Activated CD4-positive, alpha-beta T cell treated with anti-CD3 and anti-CD28 coated beads, Interleukin-2, amount 10 ng/mL, durations not matched to agents 7 days and 5 days (primary cell): Measurements from ENCODE around the gene TACR2. TPM values are rescaled to one million over a fixed set of nuclear protein-coding genes. Genes with fewer than 3 reads are reported as not detected.
A peak's percentile ranks its signal among the peaks of the same experiment; 100 is the strongest.

Experiments
- CTCF ChIA-PET: fragments of 350-600 bp; sonication (Branson Sonifier 250); formaldehyde crosslinking; loops from one replicate; lab custom pipeline; 2021; ENCODE audit warnings: antibody characterized with exemption; lab: Charles Lee
- POLR2A ChIA-PET: fragments of 350-600 bp; sonication (Branson Sonifier 250); formaldehyde crosslinking; loops from one replicate; lab custom pipeline; 2021; ENCODE audit warnings: antibody characterized with exemption; lab: Charles Lee
- DNase-seq: peaks from one replicate; pipeline ENCODE4 v3.0.0-alpha.2; 2020
- H3K27ac Mint-ChIP-seq: one replicate; pipeline ENCODE4 v1.8.0; 2021; ENCODE audit warnings: mild to moderate bottlenecking, moderate library complexity, mixed read lengths
- H3K27me3 Mint-ChIP-seq: one replicate; pipeline ENCODE4 v1.8.0; 2021; ENCODE audit warnings: mixed read lengths
- H3K36me3 Mint-ChIP-seq: one replicate; pipeline ENCODE4 v1.8.0; 2021; ENCODE audit warnings: low read depth, mixed read lengths
- H3K4me1 Mint-ChIP-seq: one replicate; pipeline ENCODE4 v1.8.0; 2021; ENCODE audit warnings: mixed read lengths
- H3K4me3 Mint-ChIP-seq: one replicate; pipeline ENCODE4 v1.8.0; 2021; ENCODE audit warnings: mild to moderate bottlenecking, moderate library complexity, mixed read lengths
- H3K9me3 Mint-ChIP-seq: one replicate; pipeline ENCODE4 v1.8.0; 2021; ENCODE audit warnings: mixed read lengths
- total RNA-seq, 2 experiments: library from RNA; stranded (reverse); gene quantifications; one replicate each; pipeline ENCODE4 v1.2.3, GENCODE V29; 2021

TACR2 gene
- total RNA-seq, 2 experiments from 2014 or later = not detected

- POLR2A ChIA-PET = no interaction called here
- no peak overlapping the region for H3K27ac Mint-ChIP-seq
Observed at GRCh38 chr10:69372126-69372980, 44.4 kb downstream of the TACR2 start.

DNA sequence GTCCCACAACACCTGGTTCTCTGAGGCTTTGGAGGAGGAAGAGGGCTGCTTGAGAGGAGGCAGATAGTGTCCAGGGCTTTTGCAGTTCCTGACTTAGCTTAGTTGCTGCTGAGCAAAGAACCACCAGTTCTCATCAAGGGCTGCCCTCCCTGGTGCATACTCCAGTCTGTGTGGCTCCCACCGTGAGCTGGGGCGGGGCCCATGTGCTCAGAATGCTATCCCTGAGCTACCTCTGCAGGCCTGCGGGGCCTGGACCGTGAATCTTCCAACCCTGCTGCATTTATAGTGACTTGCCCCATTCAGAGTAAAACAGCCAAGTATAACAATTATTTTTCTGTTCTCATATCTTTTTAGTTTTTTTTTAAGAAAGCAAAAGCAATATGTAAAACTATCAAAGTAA is 49.2 kb downstream of the TACR2 start:
- POLR2A ChIA-PET = no interaction called here
- CTCF ChIA-PET = interaction anchor here (0.9 to 1.2 kb wide), 2 partner anchors 9 to 12 kb away, joined by 3 read pairs; no protein-coding TSS in a partner anchor
- no peak for DNase-seq
- Mint-ChIP-seq H3K4me1 (peaks cover 34% of the 10 kb centered on the region), H3K27me3 (no peaks in the 10 kb centered on the region), H3K36me3 (peaks cover 68% of the 10 kb centered on the region), H3K27ac (peak overlapping the region; percentile 27), H3K4me3 (no peak overlapping the region), H3K9me3 (no peaks in the 10 kb centered on the region)

More at GRCh38 chr10:69372126-69372980, 44.4 kb downstream of the TACR2 start:
- Mint-ChIP-seq H3K36me3 (peaks cover 45% of the 10 kb centered on the region), H3K4me1 (peaks cover 11% of the 10 kb centered on the region), H3K27me3 (no peaks in the 10 kb centered on the region), H3K9me3 (no peaks in the 10 kb centered on the region), H3K4me3 (no peak overlapping the region)
- no peak for DNase-seq
- CTCF ChIA-PET = interaction anchor here (1.2 kb wide), 1 partner anchor 11 kb away, joined by 3 read pairs; no protein-coding TSS in a partner anchor

DNA sequence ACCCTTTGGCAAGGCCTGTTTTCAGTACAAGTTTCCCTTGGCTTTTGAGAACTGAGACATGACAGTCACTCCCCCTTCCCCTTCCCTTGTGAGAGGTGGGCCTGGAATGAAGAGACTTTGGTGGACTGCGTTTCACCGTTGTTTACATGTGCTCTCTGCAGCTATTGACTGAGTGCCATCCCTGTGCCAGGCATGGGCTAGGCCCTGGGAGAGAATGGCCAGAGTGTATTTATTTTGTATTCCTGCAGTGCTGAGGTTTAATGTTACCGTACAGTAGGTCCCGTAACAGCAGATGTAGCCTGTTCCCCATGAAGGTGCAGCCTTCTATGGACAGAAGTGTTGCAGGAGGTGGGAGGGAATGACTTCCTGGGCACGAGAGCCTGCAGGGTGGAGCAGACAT is 50.0 kb downstream of the TACR2 start:
- H3K36me3 Mint-ChIP-seq = peaks cover 68% of the 10 kb centered on the region

DNA sequence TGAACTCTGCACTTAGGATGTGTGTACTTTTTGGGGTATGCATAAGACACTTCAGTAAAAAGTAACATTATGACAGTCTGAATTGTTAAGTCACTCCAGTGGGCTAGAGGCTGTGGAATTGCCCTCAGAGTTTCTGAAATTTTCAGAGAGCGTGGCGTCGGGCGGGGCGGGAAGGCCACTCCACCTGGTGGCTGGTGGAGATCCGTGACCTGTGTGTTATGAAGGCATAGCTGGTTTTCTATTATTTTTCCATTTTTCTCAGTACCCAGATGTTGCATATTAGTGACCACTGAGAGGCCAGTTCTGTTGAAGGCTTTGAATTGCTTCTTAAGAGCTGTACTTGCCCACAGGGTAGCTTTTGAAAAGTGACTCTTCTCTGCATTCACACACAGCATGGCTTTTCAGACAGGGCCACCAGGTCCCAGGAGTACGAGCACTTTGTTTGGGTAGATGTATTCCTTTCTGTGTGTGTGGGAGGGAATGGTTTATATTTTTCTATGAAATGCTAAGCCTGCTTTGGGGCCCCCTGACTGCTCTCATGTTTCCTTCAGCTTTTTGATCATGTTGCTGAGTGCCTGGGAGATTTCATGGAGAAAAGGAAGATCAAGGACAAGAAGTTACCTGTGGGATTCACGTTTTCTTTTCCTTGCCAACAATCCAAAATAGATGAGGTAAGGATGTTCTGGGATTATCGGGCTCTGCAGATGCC is 52.3 kb downstream of the TACR2 start:
- no peaks in the 10 kb centered on the region for H3K27me3 Mint-ChIP-seq
- CTCF ChIA-PET = interaction anchor here (0.6 to 1.4 kb wide), 3 partner anchors 29 to 44 kb away, joined by 3 to 4 read pairs (median 4); no protein-coding TSS in a partner anchor
- POLR2A ChIA-PET = no interaction called here
- peak overlapping the region; percentile 52 for H3K27ac Mint-ChIP-seq
- peaks cover 67% of the 10 kb centered on the region for H3K36me3 Mint-ChIP-seq
- no peaks in the 10 kb centered on the region for H3K9me3 Mint-ChIP-seq
- H3K4me1 Mint-ChIP-seq = peaks cover 58% of the 10 kb centered on the region
- DNase-seq = no peak
- no peak overlapping the region for H3K4me3 Mint-ChIP-seq

More for the DNA sequence above, 50.0 kb downstream of the TACR2 start:
- DNase-seq = no peak
- ChIA-PET POLR2A (no interaction called here), CTCF (no interaction called here)
- H3K4me1 Mint-ChIP-seq = peaks cover 37% of the 10 kb centered on the region
- H3K9me3 Mint-ChIP-seq = no peaks in the 10 kb centered on the region
- peak overlapping the region; percentile 42 for H3K27ac Mint-ChIP-seq
- no peaks in the 10 kb centered on the region for H3K27me3 Mint-ChIP-seq
- H3K4me3 Mint-ChIP-seq = no peak overlapping the region

DNA sequence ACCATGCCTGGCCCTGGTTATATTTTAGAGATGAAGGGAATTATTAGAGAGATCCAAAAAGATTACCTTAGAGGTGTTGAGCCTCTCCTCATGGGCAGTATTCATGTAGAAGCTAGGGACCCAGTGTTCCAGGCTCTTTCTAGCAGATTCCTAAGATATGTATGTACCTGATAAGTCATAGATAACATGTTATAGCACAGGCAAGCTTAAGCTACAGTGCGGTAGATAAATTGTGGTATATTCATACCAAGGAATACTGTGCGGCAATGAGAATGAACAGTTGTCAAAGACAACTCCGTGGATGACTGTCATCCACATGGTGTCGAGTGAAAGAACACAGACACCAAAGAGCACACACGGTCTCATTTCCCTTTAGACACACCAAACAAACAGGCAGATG is 53.1 kb downstream of the TACR2 start:
- Mint-ChIP-seq H3K36me3 (peaks cover 62% of the 10 kb centered on the region), H3K4me3 (no peak overlapping the region), H3K27me3 (no peaks in the 10 kb centered on the region), H3K4me1 (peaks cover 65% of the 10 kb centered on the region), H3K27ac (peak overlapping the region; percentile 77), H3K9me3 (no peaks in the 10 kb centered on the region)
- DNase-seq = no peak
- POLR2A ChIA-PET = no interaction called here
- CTCF ChIA-PET = no interaction called here

- DNase-seq = peak; percentile 30
- peaks cover 76% of the 10 kb centered on the region for H3K4me1 Mint-ChIP-seq
- no peaks in the 10 kb centered on the region for H3K9me3 Mint-ChIP-seq
- H3K27ac Mint-ChIP-seq = peak overlapping the region; percentile 77
- POLR2A ChIA-PET = no interaction called here
- H3K4me3 Mint-ChIP-seq = peak overlapping the region; percentile 30
- H3K36me3 Mint-ChIP-seq = peaks cover 64% of the 10 kb centered on the region
- CTCF ChIA-PET = interaction anchor here (0.8 to 1.6 kb wide), 3 partner anchors 11 to 45 kb away, joined by 3 read pairs; no protein-coding TSS in a partner anchor
- no peaks in the 10 kb centered on the region for H3K27me3 Mint-ChIP-seq
Observed at GRCh38 chr10:69362471-69362954, 54.2 kb downstream of the TACR2 start.

GRCh38 chr10:69361303-69361614 is 55.5 kb downstream of the TACR2 start:
- H3K27ac Mint-ChIP-seq = peak overlapping the region; percentile 90
- CTCF ChIA-PET = interaction anchor here (1.0 to 1.6 kb wide), 3 partner anchors 9 to 59 kb away, joined by 3 read pairs; no protein-coding TSS in a partner anchor

GRCh38 chr10:69360485-69361302 is 56.0 kb downstream of the TACR2 start:
- Mint-ChIP-seq H3K27me3 (no peaks in the 10 kb centered on the region), H3K36me3 (peaks cover 61% of the 10 kb centered on the region), H3K9me3 (no peaks in the 10 kb centered on the region), H3K4me1 (peaks cover 83% of the 10 kb centered on the region), H3K4me3 (peak overlapping the region; percentile 65), H3K27ac (peak overlapping the region; percentile 90)
- CTCF ChIA-PET = interaction anchor here (1.0 to 1.6 kb wide), 3 partner anchors 9 to 58 kb away, joined by 3 read pairs; no protein-coding TSS in a partner anchor
- POLR2A ChIA-PET = no interaction called here
- DNase-seq = no peak

More at GRCh38 chr10:69361303-69361614, 55.5 kb downstream of the TACR2 start:
- Mint-ChIP-seq H3K36me3 (peaks cover 61% of the 10 kb centered on the region), H3K9me3 (no peaks in the 10 kb centered on the region), H3K4me1 (peaks cover 78% of the 10 kb centered on the region), H3K4me3 (no peak overlapping the region), H3K27me3 (no peaks in the 10 kb centered on the region)
- DNase-seq = no peak
- POLR2A ChIA-PET = no interaction called here

DNA sequence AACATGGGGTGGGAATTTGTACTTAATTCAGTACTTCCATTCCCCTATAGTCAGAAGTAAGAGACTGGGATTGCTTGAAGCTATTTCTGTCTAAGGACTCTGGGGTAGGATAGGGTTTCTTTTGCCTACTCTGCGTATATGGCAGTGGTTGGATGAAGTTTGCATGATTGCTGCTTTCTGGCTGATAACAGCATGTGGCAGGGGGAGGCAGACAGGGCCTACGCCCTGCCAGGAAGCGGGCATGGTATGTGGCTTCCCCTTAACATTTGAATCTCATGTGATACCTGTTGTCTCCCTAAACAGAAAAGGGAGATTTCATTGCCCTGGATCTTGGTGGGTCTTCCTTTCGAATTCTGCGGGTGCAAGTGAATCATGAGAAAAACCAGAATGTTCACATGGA is 57.1 kb downstream of the TACR2 start:
- ChIA-PET POLR2A (no interaction called here), CTCF (interaction anchor here (1.0 kb wide), 1 partner anchor 10 kb away, joined by 4 read pairs; no protein-coding TSS in a partner anchor)
- Mint-ChIP-seq H3K9me3 (no peaks in the 10 kb centered on the region), H3K4me3 (peak overlapping the region; percentile 65), H3K27ac (peak overlapping the region; percentile 87), H3K36me3 (peaks cover 57% of the 10 kb centered on the region), H3K27me3 (no peaks in the 10 kb centered on the region), H3K4me1 (peaks cover 76% of the 10 kb centered on the region)
- DNase-seq = peak; percentile 65

GRCh38 chr10:69359148-69359547 is 57.6 kb downstream of the TACR2 start:
- ChIA-PET POLR2A (no interaction called here), CTCF (interaction anchor here (1.0 kb wide), 1 partner anchor 10 kb away, joined by 4 read pairs; no protein-coding TSS in a partner anchor)
- Mint-ChIP-seq H3K27ac (peak overlapping the region; percentile 87), H3K36me3 (peaks cover 60% of the 10 kb centered on the region), H3K9me3 (peaks cover 1% of the 10 kb centered on the region), H3K4me3 (peak overlapping the region; percentile 28), H3K4me1 (peaks cover 73% of the 10 kb centered on the region), H3K27me3 (no peaks in the 10 kb centered on the region)
- no peak for DNase-seq

DNA sequence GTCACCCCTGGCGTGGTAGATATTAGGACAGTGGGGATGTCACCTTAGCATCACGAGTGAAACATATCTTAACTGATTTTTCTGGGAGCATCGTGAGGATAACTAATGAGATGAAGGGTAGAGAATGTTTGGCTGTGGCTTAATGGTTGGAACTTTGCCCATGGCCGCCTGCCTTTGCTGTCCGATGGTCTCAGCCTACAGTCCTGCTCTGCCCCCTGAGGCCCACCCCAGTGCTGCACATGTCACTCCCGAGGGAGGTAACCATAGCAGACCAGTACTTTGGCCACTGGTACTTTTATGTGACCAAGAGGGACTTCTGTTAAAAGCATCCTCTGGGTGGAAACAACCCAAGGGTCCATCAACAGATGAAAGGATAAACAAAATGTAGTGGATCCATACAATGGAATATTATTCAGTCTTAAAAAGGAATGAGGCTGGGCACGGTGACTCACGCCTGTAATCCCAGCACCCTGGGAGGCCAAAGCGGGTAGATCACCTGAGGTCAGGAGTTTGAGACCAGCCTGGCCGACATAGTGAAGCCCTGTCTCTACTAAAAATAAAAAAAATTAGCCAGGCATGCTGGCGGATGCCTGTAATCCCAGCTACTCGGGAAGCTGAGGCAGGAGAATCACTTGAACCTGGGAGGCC is 58.4 kb downstream of the TACR2 start:
- ChIA-PET POLR2A (no interaction called here), CTCF (interaction anchor here (0.6 to 0.9 kb wide), 2 partner anchors 9 to 166 kb away, joined by 3 read pairs; no protein-coding TSS in a partner anchor)
- Mint-ChIP-seq H3K9me3 (peaks cover 5% of the 10 kb centered on the region), H3K4me3 (no peak overlapping the region), H3K4me1 (peaks cover 73% of the 10 kb centered on the region), H3K27ac (peak overlapping the region; percentile 87), H3K27me3 (no peaks in the 10 kb centered on the region), H3K36me3 (peaks cover 61% of the 10 kb centered on the region)
- DNase-seq = no peak
